IPS-20b (cell line): ENCODE results near the gene DST.
A peak's percentile ranks its signal among the peaks of the same experiment; 100 is the strongest.

Source experiments
- H3K27ac ChIP-seq: one replicate; pipeline ENCODE4 v1.5.1; 2013; ENCODE audit warnings: low read length
- H3K27me3 ChIP-seq: 2 replicates; pipeline ENCODE4 v1.6.1; 2013; ENCODE audit warnings: mild to moderate bottlenecking, low read length, inconsistent platforms; ENCODE audit not compliant: insufficient read depth
- H3K36me3 ChIP-seq: 2 replicates; pipeline ENCODE4 v1.6.1; 2013; ENCODE audit warnings: low read depth, mild to moderate bottlenecking, inconsistent platforms, low read length, moderate library complexity; ENCODE audit not compliant: insufficient read depth
- H3K4me1 ChIP-seq: 2 replicates; pipeline ENCODE4 v1.6.1; 2013; ENCODE audit warnings: mild to moderate bottlenecking, control low read depth, inconsistent platforms, low read length, moderate library complexity; ENCODE audit not compliant: insufficient read depth
- H3K4me3 ChIP-seq: 2 replicates; pipeline ENCODE4 v1.5.1; 2013; ENCODE audit warnings: mild to moderate bottlenecking, low read length, inconsistent platforms
- H3K9ac ChIP-seq: 2 replicates; pipeline ENCODE4 v1.6.1; 2013; ENCODE audit warnings: low read depth, mild to moderate bottlenecking, inconsistent platforms, low read length, moderate library complexity
- H3K9me3 ChIP-seq: 2 replicates; pipeline ENCODE4 v1.6.1; 2013; ENCODE audit warnings: mild to moderate bottlenecking, low read depth, low read length, inconsistent platforms; ENCODE audit not compliant: insufficient read depth

Gene DST

DNA sequence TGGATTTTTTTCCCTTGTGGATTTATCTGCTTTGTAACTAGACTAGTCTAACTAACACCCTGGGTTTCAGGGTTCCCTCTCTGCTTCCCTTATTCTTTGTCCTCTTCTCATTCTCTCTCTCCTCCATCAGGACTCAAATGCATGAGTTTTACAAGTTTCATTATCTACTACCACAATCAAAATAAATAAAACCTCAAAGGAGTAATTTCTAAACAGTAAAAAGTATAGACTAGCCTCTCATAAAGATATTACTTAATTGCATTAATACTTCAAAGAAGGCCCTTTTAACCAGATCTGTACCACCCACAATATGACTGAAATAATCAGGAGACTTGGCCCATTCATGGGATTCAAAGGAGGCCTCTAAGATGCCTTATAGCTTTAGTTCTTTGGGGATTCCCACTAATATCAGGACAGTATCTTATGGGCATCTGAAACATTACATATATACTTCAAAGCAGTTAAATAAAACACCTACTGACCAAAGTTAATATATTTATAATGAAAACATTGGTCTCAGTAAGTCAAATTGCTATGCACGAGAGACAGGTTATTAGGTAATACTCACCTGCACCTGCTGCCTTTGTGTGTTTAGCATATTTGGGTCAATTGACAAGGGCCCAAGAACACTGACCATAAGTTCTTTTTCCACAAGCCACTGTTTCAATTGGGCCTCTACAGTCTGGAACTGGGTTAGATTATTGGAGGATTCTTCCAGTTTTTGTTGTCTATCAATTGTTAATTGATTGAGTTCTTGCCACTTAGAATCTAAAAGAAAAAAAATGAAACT, 85.7 kb downstream of the DST start:
- H3K36me3 ChIP-seq: peaks cover 71% of the 10 kb centered on the region
- H3K9ac ChIP-seq: no peak overlapping the region
- no peak overlapping the region for H3K4me3 ChIP-seq
- H3K27ac ChIP-seq: no peak overlapping the region
- no peaks in the 10 kb centered on the region for H3K4me1 ChIP-seq
- H3K9me3 ChIP-seq: no peaks in the 10 kb centered on the region
- H3K27me3 ChIP-seq: no peaks in the 10 kb centered on the region

DNA sequence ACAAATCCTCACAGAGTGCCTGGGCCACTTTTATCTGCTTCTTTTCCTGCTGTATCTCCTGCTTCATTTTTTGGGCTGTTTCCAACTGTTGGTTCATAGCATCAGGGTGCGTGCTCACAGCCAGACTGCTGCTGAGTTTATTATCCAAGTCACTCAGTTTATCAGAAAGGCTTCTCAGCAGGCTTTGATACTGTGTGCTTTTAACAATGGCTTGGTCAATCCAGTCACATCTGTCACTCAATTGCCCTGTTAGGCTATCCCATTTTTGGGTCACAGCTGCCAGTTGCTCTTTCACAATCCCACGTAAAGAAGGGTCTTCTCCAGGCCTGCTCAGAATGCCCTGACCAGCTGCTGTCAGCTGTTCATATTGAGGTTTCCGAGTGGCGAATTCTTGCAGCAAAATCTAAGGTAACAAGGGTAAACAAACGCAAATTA, 87.2 kb downstream of the DST start:
- H3K4me1 ChIP-seq: no peaks in the 10 kb centered on the region
- H3K27ac ChIP-seq: no peak overlapping the region
- no peak overlapping the region for H3K4me3 ChIP-seq
- no peaks in the 10 kb centered on the region for H3K27me3 ChIP-seq
- no peaks in the 10 kb centered on the region for H3K9me3 ChIP-seq
- peaks cover 73% of the 10 kb centered on the region for H3K36me3 ChIP-seq
- H3K9ac ChIP-seq: no peak overlapping the region

GRCh38 chr6:56552187-56553130, 90.2 kb downstream of the DST start:
- no peaks in the 10 kb centered on the region for H3K9me3 ChIP-seq
- no peak overlapping the region for H3K9ac ChIP-seq
- peaks cover 52% of the 10 kb centered on the region for H3K36me3 ChIP-seq
- no peaks in the 10 kb centered on the region for H3K4me1 ChIP-seq
- no peaks in the 10 kb centered on the region for H3K27me3 ChIP-seq
- H3K27ac ChIP-seq: no peak overlapping the region
- H3K4me3 ChIP-seq: no peak overlapping the region

DNA sequence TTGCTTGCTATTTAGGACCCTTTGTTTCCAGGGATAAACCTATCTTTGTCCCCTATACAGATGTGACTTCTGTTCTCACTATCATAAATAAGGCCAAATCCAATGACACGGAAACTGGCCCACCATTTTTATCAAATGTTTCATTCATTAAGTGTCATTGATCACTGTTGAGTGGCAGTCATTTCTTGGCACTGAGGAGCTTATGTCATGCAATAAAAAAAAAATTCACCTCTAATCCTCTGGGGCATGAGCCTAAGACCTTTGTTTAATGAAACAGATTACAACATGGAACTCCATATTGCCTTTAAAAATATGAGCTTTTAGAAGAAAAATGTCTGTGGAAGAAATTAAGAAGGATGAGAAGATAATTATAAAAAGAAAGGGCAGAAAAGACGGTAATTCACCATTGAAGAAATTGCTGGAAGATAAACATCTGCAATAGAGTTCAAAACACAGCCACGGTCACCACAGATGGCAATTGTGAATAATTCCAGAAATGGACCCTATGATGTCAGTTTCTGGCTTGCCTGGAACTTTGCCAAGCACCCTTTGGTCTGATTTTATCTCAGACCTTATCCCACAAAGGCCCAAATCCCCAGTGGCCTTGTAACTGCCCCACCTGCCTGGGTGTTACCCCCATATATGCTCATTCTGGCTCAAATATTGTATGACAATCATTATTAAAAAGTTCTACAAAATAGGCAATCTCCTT, 91.1 kb downstream of the DST start:
- no peaks in the 10 kb centered on the region for H3K27me3 ChIP-seq
- no peaks in the 10 kb centered on the region for H3K9me3 ChIP-seq
- H3K4me3 ChIP-seq: no peak overlapping the region
- H3K27ac ChIP-seq: no peak overlapping the region
- no peaks in the 10 kb centered on the region for H3K4me1 ChIP-seq
- H3K36me3 ChIP-seq: peaks cover 44% of the 10 kb centered on the region
- no peak overlapping the region for H3K9ac ChIP-seq

GRCh38 chr6:56550301-56550700, 92.4 kb downstream of the DST start:
- Histone ChIP-seq H3K4me1 (no peaks in the 10 kb centered on the region), H3K9ac (no peak overlapping the region), H3K9me3 (no peaks in the 10 kb centered on the region), H3K36me3 (peaks cover 39% of the 10 kb centered on the region), H3K4me3 (no peak overlapping the region), H3K27me3 (no peaks in the 10 kb centered on the region), H3K27ac (no peak overlapping the region)

DNA sequence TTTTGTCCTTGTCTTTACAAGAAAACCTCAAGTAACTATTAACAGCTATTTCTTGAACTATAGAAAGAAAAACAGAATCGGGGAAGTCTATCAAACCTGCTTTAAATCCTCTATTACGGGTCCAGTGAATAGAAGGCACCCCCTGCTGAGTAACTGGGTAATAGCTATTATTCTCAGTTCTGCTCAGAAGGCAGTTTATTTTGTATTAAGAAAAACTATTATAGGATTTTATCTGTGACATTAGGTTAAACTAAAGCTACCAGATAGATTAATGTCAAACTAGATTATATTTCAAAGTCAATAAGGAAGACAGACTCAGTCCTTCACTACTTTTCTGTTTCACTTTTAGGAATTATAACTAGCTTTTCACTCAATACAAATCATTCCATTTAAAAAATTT, 93.7 kb downstream of the DST start:
- Histone ChIP-seq H3K4me3 (no peak overlapping the region), H3K36me3 (peaks cover 28% of the 10 kb centered on the region; the same call in 1 of the 2 replicates), H3K9ac (no peak overlapping the region), H3K27ac (no peak overlapping the region), H3K27me3 (no peaks in the 10 kb centered on the region; the same call in 1 of the 2 replicates), H3K4me1 (no peaks in the 10 kb centered on the region), H3K9me3 (no peaks in the 10 kb centered on the region)

- H3K27me3 ChIP-seq: no peaks in the 10 kb centered on the region; the same call in 1 of the 2 replicates
- H3K9ac ChIP-seq: no peak overlapping the region
Measured at GRCh38 chr6:56547687-56548086, 95.0 kb downstream of the DST start.

DNA sequence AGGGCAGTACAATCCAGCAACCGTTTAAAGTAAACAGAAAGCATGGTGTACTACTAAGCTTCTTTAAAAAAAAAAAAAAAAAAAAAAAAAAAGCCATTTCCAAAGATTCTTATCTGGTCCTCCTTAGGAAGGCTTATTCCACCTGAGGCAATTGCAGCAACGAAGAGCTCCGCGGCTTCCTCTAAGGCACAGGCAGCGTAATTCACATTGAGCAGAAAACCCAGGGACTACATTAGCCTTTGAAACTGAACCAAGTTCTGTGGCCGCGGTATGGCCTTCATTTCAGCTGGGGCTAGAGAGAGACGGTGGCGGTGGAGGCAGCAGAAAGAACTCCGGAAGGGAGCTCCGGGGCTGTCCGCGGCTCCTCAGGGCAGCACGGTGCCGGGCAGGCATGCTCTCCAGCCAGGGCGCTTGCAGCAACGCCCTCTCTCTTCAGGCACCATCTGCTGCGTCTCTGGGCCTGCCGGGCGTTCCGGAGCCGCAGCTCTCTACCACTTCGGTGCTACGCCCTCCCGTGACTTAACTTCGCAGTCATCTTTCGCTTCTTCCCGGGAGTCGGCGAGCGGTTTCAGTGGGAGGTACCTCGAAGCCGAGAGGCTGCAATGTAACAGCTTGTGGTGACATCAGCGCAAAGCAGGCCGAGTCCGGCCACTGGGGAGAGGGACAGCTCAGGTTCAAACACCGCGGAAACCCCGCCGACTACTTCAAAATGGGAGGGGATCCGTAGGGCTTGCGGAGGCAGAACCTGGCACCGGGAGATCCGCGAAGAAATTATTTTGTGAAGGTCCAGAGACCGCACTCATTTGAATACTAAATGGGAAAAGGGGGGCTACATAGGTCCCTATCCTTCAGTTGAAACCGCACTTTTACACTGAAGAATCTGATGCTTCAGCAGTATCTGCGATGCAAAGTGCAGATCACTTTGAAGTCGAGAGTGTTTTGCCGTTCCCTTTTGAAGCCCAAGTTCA, 100.0 kb downstream of the DST start:
- Histone ChIP-seq H3K4me3 (peak overlapping the region; percentile 85), H3K4me1 (peaks cover 22% of the 10 kb centered on the region), H3K36me3 (no peaks in the 10 kb centered on the region), H3K9me3 (no peaks in the 10 kb centered on the region), H3K9ac (peak overlapping the region; percentile 90; the same call in 1 of the 2 replicates), H3K27ac (no peak overlapping the region), H3K27me3 (no peaks in the 10 kb centered on the region; the same call in 1 of the 2 replicates)

More at GRCh38 chr6:56547687-56548086, 95.0 kb downstream of the DST start:
- H3K4me1 ChIP-seq: peaks cover 3% of the 10 kb centered on the region; the same call in 1 of the 2 replicates
- H3K9me3 ChIP-seq: no peaks in the 10 kb centered on the region
- no peak overlapping the region for H3K4me3 ChIP-seq
- H3K36me3 ChIP-seq: peaks cover 20% of the 10 kb centered on the region; the same call in 1 of the 2 replicates
- no peak overlapping the region for H3K27ac ChIP-seq

DNA sequence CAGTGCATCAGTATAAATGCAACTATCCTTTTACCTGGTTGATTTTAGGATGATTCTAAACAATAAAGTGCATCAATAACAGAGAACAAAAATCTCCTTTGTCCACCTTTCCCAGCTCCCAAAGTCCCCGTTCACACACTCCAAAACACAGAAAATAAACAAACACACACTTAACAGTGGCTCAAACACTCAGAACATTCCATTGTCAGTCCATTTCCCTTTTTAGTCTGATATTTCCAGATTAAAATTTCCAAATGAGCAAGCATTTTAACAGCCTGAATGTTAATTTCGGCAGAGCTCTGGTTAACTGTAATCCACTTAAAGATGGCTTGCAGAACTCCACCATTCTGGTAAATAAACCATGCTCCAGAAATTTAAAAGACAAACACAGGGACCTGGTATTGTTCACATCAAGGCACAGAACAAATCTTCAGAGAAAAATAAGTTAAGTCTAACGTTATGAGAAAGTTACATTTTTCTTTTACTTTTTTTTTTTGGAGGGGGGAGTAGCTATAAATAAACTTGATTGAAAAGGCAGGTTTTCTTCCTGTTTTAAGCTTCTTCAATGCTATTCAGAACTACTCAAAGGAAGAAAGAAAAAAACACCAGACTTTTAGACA, 100.8 kb downstream of the DST start:
- Histone ChIP-seq H3K4me3 (peak overlapping the region; percentile 85), H3K27me3 (no peaks in the 10 kb centered on the region; the same call in 1 of the 2 replicates), H3K36me3 (no peaks in the 10 kb centered on the region), H3K27ac (no peak overlapping the region), H3K9ac (peak overlapping the region; percentile 90; the same call in 1 of the 2 replicates), H3K9me3 (no peaks in the 10 kb centered on the region), H3K4me1 (peaks cover 22% of the 10 kb centered on the region)

- H3K4me1 ChIP-seq: peaks cover 22% of the 10 kb centered on the region
- H3K9ac ChIP-seq: peak overlapping the region; percentile 90; the same call in 1 of the 2 replicates
- H3K4me3 ChIP-seq: peak overlapping the region; percentile 85
- H3K36me3 ChIP-seq: peaks cover 5% of the 10 kb centered on the region; the same call in 1 of the 2 replicates
- H3K27me3 ChIP-seq: no peaks in the 10 kb centered on the region; the same call in 1 of the 2 replicates
- no peak overlapping the region for H3K27ac ChIP-seq
- no peaks in the 10 kb centered on the region for H3K9me3 ChIP-seq
Measured at GRCh38 chr6:56541030-56541600, 101.6 kb downstream of the DST start.
